HFFc6 (cell line): ENCODE data around the gene VSTM2L. TPM values are rescaled to one million over a fixed set of nuclear protein-coding genes. Genes with fewer than 3 reads are reported as not detected.

Experiments
- DNase-seq: peaks from one replicate; pipeline ENCODE4 v3.0.0-alpha.2; 2018
- H3K27ac Mint-ChIP-seq: 2 replicates; pipeline ENCODE4 v1.8.0; 2020; ENCODE audit warnings: mild to moderate bottlenecking, mixed read lengths
- H3K27me3 Mint-ChIP-seq: 2 replicates; pipeline ENCODE4 v1.8.0; 2021; ENCODE audit warnings: mild to moderate bottlenecking, moderate library complexity, mixed read lengths; ENCODE audit not compliant: insufficient read depth
- H3K36me3 Mint-ChIP-seq: 2 replicates; pipeline ENCODE4 v1.8.0; 2021; ENCODE audit warnings: low read depth, mixed read lengths
- H3K4me1 Mint-ChIP-seq: 2 replicates; pipeline ENCODE4 v1.8.0; 2020; ENCODE audit warnings: low read depth, mixed read lengths
- H3K4me3 Mint-ChIP-seq: 2 replicates; pipeline ENCODE4 v1.8.0; 2020; ENCODE audit warnings: mild to moderate bottlenecking, moderate library complexity, mixed read lengths
- H3K9me3 Mint-ChIP-seq: 2 replicates; pipeline ENCODE4 v1.8.0; 2020; ENCODE audit warnings: mild to moderate bottlenecking, mixed read lengths
- total RNA-seq, 6 experiments: library from RNA; stranded (reverse); fragmentation: NEBNext Ultra II Directional; extraction: Animal tissue kit (Norgen Biotek cat#: 25700); gene quantifications; 2 replicates in 1 of 6; 3 replicates in 5 of 6; pipeline ENCODE4 v1.2.3, GENCODE V29; 2021
- TF ChIP-seq, protein P1 (sequence below): fragments of 200-600 bp; sonication (generic); IDR thresholded peaks from 2 replicates; pipeline ENCODE4 v1.5.0; 2021; ENCODE audit warnings: antibody characterized with exemption, mild to moderate bottlenecking

The VSTM2L gene
- total RNA-seq, 6 experiments from 2014 or later: 0.12 to 0.95 (median 0.55) TPM; not detected in 2

DNA sequence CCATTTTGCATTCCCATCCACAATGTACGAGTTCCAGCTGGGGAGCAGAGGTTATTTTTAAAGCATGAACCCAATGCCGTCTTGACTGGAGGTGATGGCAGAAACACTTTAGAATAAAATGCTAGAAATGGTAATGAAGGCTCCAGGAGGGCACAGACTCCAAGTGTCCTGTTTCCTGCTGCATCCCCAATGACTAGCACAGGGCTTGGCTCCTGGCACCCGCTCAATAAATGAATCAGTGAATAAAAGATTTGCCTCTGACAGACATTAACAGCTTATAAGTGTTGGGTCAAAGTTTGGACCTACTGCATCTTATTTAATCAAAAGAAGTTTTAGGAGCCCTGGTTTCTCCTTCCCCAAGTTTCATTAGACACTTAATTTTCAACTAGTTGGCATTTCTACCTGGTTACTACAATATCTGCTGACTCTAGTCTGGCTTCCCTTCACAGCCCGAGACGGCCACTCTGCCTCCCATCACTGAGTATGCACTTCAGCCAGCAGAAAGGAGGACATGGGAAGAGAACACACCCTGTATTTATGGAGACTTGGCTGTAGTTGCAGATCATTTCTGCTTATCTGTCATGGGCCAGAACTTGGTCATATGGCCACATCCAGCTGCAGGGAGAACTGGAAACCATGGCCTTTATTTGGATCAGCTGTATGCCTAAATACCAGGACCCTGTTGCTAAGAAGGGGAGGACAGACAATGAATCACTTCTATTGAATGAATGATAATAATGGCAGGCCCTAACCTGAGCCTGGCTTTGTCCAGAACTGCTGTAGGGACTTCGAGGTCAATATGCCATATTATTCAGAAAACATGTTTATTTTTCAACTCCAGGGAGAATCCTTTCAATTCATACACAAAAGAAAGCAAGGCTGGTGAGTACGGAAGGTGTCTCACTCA lies 67.3 kb downstream of the VSTM2L start:
- Mint-ChIP-seq H3K9me3 (peaks cover 6% of the 10 kb centered on the region; the same call in 1 of the 2 replicates), H3K27ac (no peak overlapping the region), H3K4me1 (0 out of 2 replicates have a peak, but pooled peaks cover 4% of the 10 kb centered on the region), H3K4me3 (no peak overlapping the region), H3K36me3 (no peaks in the 10 kb centered on the region), H3K27me3 (peaks cover 20% of the 10 kb centered on the region)
- DNase-seq: no peak
- TF ChIP-seq, protein P1, sequence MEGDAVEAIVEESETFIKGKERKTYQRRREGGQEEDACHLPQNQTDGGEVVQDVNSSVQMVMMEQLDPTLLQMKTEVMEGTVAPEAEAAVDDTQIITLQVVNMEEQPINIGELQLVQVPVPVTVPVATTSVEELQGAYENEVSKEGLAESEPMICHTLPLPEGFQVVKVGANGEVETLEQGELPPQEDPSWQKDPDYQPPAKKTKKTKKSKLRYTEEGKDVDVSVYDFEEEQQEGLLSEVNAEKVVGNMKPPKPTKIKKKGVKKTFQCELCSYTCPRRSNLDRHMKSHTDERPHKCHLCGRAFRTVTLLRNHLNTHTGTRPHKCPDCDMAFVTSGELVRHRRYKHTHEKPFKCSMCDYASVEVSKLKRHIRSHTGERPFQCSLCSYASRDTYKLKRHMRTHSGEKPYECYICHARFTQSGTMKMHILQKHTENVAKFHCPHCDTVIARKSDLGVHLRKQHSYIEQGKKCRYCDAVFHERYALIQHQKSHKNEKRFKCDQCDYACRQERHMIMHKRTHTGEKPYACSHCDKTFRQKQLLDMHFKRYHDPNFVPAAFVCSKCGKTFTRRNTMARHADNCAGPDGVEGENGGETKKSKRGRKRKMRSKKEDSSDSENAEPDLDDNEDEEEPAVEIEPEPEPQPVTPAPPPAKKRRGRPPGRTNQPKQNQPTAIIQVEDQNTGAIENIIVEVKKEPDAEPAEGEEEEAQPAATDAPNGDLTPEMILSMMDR: no peak

DNA sequence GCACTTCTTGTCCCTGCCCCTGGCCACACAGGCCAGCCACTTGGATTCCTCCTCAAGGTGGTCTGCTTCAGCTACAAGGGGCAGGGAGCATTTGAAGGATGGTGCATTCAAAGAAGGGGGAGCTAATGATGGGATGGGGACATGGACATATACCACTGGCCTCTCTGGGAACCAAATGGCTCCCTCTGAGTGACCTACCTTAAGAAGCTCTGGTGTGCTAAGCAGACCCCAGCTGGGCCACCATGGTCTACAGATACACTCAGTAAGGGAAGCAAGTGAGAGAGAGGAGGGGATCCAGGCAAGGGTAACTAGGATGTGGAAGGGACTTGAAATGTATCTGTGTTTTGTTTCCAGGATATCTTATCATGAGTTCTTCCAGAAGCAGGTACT lies 67.9 kb downstream of the VSTM2L start:
- H3K4me1 Mint-ChIP-seq: 0 out of 2 replicates have a peak, but pooled peaks cover 4% of the 10 kb centered on the region
- peaks cover 6% of the 10 kb centered on the region; the same call in 1 of the 2 replicates for H3K9me3 Mint-ChIP-seq

DNA sequence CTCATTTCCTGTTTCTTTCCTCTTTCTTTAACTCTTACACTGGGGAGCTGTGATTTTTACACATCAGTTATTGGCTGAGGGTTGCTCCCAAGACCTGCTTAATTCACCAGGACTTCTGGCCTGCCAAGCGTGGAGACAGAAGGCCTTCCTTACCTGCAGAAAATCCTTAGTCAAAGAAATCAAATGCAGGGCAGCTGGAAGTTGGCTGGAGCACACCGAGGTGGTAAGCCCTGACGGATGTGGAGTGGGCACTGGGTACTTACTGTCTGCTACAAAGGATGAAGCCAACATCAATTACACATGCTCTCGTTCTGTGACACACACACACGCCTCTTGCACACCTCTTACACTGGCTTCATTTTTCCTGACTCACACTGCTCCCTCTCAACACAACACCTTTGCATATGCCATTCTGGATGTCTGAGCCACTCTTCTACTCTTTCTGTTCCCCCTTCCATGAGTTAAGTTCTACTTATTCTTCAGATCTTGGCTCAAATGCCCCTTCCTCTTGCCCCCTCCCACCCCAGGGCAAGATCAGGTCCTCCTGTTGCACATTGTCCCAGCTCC lies 68.7 kb downstream of the VSTM2L start:
- Mint-ChIP-seq H3K36me3 (no peaks in the 10 kb centered on the region), H3K27me3 (peaks cover 20% of the 10 kb centered on the region), H3K4me1 (0 out of 2 replicates have a peak, but pooled peaks cover 4% of the 10 kb centered on the region), H3K9me3 (peaks cover 6% of the 10 kb centered on the region; the same call in 1 of the 2 replicates), H3K4me3 (no peak overlapping the region), H3K27ac (no peak overlapping the region)
- TF ChIP-seq, protein P1: no peak
- no peak for DNase-seq

More for the DNA sequence above, 67.9 kb downstream of the VSTM2L start:
- no peaks in the 10 kb centered on the region for H3K36me3 Mint-ChIP-seq
- TF ChIP-seq, protein P1: no peak
- no peak for DNase-seq
- H3K27me3 Mint-ChIP-seq: peaks cover 20% of the 10 kb centered on the region
- H3K27ac Mint-ChIP-seq: no peak overlapping the region
- H3K4me3 Mint-ChIP-seq: no peak overlapping the region

DNA sequence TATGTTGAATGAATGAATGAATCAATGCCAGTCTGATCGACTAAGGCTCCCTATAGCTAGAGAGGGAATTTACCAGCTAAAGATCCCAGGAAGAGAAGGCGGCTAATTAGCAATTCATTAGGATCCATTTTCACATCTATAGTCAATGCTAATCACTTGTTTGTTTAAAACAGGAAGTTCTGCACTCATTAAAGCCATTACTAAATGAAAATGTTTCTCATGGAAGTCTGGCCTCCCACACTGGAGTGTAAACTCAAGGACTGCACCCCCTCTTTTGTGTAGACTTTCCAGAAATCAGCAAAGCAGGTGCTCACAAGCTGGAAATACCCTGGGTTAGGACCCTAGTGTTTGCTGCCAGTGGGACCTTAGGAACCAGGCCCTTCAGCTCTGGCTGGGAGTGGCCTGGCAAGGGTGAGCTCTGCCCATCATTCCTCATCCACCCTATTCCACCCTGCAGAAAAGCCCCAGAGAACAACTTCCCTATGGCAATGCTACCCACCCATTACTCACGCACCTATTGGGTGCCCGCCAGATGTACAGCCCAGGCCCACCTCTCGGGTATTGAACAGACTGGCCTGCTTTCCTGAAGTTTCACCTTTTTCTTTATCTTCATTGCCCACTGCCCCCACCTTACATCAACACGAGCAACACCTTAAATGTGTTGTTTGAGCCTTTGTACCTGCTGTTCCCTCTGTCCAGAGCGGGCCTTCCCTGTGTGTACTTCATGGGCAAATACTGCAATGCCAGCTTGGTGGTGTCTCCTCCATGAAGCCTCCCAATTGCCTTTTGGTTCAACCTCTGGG lies 69.5 kb downstream of the VSTM2L start:
- no peaks in the 10 kb centered on the region for H3K36me3 Mint-ChIP-seq
- 0 out of 2 replicates have a peak, but pooled peaks cover 4% of the 10 kb centered on the region for H3K4me1 Mint-ChIP-seq
- peaks cover 25% of the 10 kb centered on the region for H3K27me3 Mint-ChIP-seq
- no peak overlapping the region for H3K4me3 Mint-ChIP-seq
- TF ChIP-seq, protein P1: no peak
- H3K9me3 Mint-ChIP-seq: peaks cover 6% of the 10 kb centered on the region; the same call in 1 of the 2 replicates
- no peak for DNase-seq
- H3K27ac Mint-ChIP-seq: no peak overlapping the region
